NCI-H146 (cell line): ENCODE data around the gene VWC2L.
A peak's percentile ranks its signal among the peaks of the same experiment; 100 is the strongest.

ENCODE experiments used
- DNase-seq: peaks from one replicate; lab custom pipeline; 2025; lab: John Stamatoyannopoulos, UW

The VWC2L gene

DNA sequence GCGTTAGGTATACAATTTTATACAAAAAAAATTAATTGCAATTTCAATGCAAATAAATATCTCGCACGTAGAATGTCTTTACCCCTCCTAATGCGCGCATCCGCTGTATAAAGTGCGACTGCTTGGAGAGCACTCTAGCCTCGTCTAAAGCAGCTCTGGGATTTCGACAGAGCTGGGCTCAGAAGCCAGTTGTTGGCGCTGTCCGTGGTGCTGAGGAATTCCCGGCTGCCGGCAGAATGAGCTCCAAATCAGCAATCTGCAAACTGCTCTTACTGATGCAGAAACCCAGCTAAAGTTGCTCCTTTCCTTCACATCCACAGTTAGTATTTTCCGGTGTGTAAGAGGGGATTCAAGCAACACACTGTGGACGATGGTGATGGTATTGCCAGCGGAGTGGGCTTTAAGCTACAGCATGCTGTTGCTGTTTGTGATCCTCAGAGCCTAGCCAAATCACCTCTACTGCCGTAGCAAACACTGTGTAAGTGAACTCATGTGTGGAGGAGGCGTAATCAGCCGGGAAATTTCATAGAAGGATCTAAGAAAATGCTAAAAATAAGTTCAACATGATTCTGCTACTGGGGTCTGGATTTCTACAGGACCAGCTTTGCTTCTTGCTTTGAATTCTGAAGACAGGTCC, at the start of gene VWC2L:
Gene VWC2L, plus strand, starts transcription at position 137 of the 637 bp plus-strand sequence. CDS start 3,140 bp downstream, outside the sequence.
- DNase-seq = peak; percentile 71

- DNase-seq = no peak
Measured at GRCh38 chr2:214361116-214361515, 49.7 kb upstream of the VWC2L start.

DNA sequence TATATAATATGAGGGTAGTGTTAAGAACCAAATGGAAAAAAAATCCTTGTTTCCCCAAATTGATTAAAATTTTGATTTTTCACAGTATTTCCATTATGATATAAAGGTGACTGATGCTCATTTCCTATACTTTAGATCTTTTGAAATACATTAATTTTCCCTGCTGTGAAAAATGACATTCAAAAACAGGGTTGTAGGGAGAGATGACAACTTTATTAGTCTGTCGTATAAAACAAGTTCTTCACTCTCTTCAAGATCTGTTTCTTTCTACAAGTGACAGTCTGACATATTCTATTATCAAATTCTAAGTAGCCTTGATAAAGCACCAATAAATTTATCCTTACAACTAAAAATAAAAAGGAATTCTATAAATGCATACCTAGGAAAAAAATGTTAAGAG, 45.3 kb upstream of the VWC2L start:
- no peak for DNase-seq

DNA sequence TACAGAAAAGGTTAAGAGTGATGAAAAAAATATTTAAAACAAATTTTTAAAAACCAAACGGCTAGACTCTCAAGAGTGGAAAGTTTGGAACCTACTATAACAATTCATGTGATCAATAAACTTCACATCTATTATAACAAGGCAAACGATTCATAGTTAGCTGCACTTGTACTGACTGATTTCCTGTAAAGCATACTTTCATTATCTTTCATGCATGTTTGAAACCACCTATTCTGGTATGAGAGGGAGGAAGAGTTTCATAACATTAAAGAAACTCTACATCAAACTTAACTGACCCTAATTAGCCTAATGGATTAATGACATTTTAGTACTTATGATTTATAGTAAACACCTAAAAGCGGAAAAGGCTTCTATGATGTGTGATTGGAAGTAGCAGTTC, 43.7 kb upstream of the VWC2L start:
- DNase-seq = no peak

- DNase-seq = no peak
Measured at GRCh38 chr2:214376618-214377285, 34.1 kb upstream of the VWC2L start.

DNA sequence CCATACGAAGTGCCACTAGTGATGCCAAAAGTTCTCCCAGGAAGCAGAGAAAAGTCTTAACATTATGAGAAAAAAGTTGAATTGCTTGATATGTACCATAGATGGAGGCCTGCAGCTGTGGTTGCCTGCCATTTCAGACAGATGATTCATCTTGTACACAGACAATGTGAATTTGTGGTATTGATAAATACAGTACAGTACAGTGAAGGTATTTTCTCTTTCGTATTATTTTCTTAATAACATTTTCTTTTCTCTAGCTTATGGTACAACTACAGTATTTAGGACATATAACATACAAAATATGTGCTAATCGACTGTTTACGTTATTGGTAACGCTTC, 33.6 kb upstream of the VWC2L start:
- no peak for DNase-seq

GRCh38 chr2:214378455-214379103, 32.3 kb upstream of the VWC2L start:
- DNase-seq = no peak

DNA sequence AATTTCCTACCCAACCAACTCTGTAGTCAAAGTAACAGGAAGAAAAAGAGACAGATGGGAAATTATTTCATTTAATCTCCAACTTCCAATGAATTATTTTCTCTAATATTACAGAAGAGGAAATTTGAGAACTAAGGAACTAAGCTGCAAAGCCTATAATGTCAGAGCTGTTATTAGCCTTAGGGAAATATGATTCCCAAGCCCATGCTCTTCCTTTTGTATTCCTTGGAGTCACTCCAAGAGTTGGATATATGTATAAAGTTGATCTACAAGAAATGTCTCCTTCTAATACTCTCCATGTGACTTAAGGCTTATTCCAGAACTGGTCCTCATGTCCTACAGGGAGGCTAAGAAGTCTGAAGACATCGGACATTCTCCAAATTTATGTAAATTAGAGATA, 31.6 kb upstream of the VWC2L start:
- DNase-seq = no peak

DNA sequence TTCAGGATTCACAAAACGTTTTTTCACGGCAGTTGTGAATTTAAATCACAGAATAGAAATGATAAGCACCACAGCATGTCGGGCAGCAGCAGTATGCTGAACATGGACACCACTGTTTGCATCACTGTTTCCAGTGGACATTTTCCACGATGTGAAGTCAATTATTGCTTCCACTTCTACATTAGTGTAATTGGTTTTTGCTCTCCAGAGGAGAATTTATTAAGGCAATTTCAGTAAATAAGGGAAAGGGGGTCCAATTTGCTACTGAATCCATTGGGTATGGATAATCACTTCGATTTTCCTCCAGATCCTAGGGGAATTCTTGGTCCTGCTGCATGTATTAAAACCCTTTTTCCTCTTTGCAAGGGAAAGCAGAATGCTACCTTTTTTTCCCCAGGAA, 30.2 kb upstream of the VWC2L start:
- DNase-seq = no peak

GRCh38 chr2:214382229-214382628, 28.6 kb upstream of the VWC2L start:
- no peak for DNase-seq

DNA sequence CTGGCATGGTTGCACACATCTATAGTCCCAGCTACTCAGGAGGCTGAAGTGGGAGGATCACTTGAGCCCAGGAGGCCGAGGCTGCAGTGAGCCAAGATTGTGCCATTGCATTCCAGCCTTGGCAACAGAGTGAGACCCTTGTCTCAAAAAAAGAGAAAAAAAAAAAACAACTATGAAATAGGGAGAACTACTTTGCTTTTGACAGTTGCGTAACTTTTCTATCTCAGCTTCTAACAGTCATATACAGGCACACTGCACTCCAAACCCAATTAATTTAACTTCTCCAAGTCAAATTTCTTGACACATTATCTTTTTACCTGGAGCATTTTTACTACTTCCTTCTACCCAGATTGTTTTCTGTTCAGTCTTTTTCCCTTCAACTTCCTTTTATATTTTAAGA, 24.1 kb upstream of the VWC2L start:
- no peak for DNase-seq

- DNase-seq = no peak
Measured at GRCh38 chr2:214389334-214389733, 21.5 kb upstream of the VWC2L start.

DNA sequence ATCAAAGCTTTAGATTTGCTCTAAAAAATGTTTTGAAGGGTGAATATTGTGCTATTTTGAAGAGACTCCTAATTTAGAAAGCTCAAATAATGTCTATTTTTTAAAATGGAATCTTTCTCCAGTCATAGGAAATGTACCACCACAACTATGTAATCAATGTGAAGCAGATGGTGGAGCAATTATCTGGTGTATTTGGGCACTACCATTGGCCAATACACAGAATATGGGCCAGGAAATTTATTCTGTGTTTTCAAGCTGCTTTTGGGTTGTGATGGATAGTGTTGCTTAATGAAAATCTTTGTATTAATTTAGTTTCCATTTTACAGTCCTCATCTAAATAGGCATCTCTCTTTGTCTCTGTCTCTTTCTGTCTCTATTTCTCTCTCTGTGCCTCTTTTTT, 17.1 kb upstream of the VWC2L start:
- DNase-seq = no peak

DNA sequence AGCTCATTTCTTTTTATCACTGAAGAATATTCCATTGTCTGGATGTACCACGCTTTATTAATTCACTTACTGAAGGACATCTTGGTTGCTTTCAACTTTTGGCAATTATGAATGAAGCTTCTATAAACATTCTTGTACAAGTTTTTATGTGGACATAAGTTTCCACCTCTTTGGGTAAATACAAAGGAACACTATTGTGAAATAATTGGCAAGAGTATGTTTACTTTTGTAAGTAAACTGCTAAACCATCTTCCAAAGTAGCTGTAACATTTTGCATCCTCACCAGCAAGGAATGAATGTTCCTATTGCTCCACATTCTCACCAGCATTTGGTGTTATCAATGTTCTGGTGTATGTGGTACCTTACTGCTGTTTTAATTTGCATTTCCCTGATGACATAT, 15.8 kb upstream of the VWC2L start:
- no peak for DNase-seq

DNA sequence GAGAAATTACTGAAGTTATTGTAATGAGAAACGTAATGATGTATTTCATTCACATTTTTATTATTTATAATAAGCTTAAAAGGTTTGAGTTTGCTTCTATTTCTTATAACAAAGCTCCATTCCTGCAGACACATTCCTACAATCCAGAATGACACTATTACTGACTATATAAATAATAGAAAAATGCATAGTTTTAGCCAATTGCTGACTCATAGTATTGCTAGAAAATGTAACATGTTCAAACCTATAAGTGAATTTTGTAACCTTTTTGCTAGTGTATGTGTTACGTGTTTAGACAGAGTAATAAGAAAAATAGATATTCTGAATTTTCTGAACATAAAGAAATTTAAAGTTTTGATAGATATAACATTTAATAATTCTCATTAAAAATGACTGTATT, 9.3 kb upstream of the VWC2L start:
- DNase-seq = no peak

GRCh38 chr2:214410128-214410775, 602 bp upstream of the VWC2L start:
- peak; percentile 62 for DNase-seq

DNA sequence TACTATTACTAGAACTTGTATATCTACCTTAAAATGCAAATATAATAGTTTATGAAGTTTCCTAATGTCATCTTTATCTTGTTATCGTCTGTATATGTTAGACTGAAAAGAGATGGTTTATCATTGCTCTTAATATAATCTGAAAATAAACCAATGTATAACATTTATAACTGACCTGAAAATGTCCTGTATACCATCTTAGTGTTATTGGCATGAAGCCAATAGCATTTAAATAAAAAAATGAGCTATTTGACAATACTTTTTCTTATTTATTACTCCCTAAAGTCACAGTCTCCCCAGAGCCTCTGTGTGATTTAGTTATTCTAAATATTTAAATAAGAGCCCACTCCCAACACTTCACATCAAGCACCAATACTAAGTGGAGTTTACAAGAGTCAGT, 1.8 kb downstream of the VWC2L start:
- DNase-seq = no peak

- DNase-seq = no peak
Measured at GRCh38 chr2:214436470-214436869, 25.6 kb downstream of the VWC2L start.

DNA sequence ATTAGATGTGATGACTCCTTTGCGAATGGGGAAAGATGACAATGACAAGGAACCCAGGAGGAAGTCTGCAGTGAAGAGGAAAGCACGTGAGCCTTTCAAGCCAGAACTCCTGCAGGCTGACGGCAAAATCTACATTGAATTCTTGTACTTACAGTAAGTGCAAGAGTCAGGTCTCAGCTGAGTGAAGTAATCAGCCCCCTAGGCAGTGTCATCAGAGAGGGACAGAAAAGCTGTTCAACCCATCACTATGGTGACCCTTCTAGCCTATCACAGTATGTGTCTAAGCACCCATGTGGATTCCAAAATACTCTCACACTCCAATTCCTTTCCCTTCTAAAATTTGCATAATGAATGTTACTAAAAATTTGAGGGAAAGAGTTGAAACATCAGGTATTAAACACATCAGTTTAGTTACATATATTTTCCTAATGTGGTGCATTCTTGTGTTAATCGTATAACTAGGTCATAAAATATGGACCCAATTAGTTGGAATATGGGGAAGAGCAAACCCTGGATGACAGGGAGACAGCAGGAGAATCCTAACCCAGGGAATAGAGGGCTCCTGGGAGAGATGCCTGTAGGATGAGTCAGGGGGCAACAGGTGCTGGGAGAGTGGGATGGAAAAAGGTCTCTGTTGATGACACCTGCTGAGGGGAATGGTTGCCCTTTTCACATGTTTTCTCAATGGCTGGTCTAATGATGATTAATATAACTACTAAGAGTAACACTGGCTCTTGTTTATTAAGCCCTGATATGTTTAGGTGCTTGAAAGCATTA, 39.5 kb downstream of the VWC2L start:
- DNase-seq = no peak

DNA sequence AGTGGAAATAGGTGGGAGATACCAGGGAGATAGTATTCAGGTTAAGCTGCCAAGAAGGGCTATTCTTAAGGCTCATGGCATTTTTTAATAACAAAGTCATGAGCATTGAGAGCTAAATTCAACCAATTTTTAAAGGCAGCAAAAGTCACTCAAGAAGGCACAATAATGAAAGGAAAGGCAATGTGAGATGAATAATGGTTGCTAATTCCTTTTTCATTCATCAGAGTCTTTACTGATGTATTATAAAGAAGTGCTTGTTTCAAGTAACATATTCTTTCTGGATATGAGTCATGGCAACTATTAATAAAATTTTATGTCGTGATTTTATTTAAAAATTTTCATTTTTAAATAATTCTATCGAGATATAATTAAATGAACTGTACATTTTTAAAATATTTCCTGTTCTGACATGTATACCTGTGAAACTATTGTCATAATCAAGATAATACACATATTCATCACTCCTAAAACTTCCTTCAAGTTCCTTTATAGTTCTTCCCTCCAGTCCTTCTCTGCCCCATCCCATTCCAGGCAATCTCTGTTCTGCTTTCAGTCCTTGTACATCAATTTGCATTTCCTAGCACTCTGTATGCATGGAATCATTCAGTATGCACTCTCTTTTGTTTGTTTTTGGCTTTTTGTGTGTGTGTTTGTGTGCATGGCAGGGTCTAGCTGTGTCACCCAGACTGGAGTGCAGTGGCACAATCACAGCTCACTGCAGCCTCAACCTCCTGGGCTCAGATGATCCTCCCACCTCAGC, 40.8 kb downstream of the VWC2L start:
- DNase-seq = no peak

DNA sequence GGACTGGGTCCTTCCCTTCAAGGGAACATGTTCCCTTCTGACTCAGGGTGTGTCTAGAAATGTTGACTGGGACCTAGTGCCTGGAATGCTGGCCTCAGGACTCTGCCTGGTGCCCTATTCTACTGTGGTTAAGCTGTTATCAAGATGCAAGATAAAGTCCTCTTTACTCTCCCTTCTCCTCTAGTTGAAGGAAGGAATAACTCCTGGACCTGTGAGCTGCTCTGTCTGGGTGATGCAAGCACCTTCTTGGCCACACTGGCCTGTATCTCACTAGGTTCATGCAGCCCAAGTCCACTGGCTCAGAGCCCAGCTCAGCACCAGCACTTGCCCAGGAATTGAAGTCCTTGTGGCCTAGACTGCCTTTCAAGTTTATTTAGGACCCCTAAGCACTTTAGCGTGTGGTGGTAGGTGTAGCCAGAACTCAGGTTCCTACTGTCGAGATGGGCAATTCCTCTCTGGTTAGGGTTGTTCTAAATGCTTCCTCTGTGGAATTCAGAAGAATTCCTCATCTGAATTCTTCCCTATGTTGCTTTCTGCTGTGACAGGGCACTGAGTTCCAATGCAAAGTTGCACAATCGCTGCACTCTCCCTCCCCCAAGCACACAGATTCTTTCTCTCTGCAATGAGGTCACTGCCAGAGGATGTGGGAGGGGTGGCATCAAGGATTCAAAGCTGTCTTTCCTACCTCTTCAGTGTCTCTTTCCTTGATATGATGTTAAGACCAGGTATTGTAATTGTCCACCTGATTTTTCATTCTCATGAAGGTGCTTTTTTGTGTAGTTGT, 54.7 kb downstream of the VWC2L start:
- no peak for DNase-seq
